HG03103 (cell line): Measurements from ENCODE around the gene TACR1.

Source experiments
- ATAC-seq: cut with Tn5 transposase; IDR thresholded peaks from one replicate; pipeline ENCODE4 v1.9.1; 2021; ENCODE audit warnings: low read depth; ENCODE audit not compliant: unreplicated experiment

The TACR1 gene

GRCh38 chr2:75055142-75055819 lies 144.0 kb downstream of the TACR1 start:
- ATAC-seq, result no peak

GRCh38 chr2:75054296-75054695 lies 145.0 kb downstream of the TACR1 start:
- no peak for ATAC-seq

DNA sequence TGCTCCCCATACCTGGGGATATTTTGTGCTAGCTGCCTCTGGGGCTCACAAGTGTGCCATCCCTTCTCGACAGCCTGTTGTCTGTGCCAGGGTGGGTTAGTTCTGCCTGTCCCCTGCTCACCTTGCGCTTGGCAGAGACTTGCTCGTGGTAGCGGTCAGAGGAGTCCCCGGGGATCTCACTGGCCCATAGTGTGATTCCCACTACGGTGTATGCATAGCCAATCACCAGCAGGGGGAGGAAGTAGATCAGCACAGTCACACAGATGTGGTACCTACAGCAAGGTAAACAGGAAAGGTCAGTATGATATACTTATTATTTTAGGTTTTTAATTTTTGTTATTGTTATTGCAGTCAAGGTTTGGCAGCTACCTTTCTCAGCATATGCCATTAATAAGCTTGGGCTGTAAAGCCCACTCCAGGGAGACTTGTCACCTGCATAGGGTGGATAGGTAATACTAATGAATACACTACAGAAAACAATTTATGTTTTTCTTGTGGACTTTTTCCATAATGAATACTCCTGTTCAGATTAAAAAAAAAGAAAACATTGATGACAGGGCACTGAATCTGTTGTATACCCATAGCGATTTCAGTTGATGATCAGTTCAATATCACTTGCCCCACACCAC lies 145.7 kb downstream of the TACR1 start:
- ATAC-seq, result peak; percentile 78

- ATAC-seq, result no peak
Measured at GRCh38 chr2:75047992-75048625, 151.2 kb downstream of the TACR1 start.

DNA sequence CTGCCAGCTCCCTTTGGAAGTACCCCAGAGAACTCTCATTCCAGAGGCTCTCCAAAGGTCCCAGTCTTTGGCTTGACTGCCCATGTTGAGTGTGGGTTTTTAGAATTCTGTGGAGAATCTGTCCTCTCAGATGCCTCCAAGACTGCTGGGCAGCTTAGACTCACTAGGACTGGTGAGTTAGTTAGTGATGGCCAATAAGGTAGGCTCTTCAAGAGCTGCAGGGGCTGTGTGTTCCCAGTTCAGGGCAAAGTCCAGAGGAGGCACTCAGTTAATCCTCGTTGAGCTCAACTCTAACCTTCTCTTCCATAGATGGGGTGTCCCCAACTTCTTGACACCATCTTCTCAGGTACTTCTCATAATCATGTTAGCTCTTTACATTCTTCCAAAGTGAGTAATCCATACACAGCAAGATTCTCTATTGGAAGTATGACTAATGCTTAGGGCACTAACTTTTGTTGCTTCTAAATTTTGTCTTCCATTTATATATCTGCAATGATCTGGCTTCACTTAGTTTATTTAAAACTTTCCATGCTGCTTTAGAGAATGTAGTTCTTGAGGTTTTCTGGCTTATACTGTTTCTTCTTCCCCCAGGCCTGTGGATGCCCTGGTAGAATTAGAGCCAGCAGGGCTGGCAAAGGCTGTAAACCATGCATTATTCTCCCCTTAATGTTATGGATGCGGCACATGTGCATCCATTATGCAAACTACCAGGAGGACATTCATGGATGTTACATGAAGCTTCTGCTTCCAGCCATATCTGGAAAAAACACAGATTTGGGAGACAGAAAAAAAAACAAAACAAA lies 151.9 kb downstream of the TACR1 start:
- no peak for ATAC-seq

- no peak for ATAC-seq
Measured at GRCh38 chr2:75045526-75046050, 153.7 kb downstream of the TACR1 start.

- ATAC-seq, result no peak
Measured at GRCh38 chr2:75044291-75044690, 155.0 kb downstream of the TACR1 start.

DNA sequence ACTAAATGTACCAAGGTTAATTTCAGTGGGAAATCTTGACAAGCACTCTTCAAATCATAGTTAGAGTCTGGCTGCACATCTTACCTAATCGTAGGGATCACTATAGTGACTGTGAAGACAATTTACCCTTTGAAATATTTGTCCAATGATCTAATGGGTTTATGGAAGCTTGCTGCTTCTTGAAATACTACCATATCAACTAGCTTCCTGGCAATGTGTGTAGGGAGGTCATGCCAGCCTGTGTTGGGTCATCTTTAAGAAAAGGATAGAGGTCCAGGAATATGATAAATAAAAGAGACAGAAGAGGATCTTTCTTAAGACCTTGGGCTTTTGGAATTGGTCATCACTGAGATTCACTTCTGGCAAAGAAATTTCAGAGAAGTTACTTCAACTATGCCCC lies 156.5 kb downstream of the TACR1 start:
- no peak for ATAC-seq

- no peak for ATAC-seq
Measured at GRCh38 chr2:75041731-75042600, 157.4 kb downstream of the TACR1 start.

DNA sequence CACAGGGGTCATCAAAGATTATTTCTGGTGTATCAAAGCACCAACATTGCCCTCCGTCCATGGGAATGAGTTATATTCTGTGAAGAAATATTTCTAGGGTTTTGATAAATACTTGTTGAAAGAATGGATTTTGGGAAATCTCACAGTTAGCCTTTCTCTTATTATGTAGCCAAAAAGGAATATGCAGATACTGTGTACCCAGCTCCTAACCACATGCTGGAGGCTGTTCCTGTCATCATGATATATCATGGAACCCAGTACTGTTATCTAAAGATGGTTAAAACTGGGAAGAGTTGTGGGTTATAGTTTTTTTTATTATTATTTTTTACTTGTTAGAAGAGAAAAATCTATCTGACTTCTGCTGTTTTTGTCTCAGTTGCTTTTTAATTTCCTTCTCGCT lies 158.1 kb downstream of the TACR1 start:
- no peak for ATAC-seq

GRCh38 chr2:75035444-75036353 lies 163.6 kb downstream of the TACR1 start:
- ATAC-seq, result no peak

DNA sequence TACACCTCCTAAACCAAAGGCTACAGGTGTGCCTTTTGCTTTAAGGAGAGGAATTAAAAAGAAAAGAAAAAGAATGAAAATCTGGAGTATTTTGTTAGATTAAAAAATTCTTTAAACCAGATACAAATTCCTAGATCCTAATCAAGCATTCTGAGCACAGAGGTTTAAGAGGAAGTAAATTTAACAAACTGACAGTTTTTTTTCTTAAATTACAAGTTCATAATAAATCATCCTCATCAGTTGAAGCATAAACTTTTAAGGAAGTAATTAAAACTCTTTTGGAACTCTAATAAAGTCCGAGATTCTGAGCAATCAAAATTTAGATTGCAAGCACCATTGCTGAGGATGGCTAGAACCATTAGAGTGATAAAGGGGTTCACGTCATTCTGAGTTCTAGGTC lies 165.8 kb downstream of the TACR1 start:
- ATAC-seq, result no peak

- ATAC-seq, result no peak
Measured at GRCh38 chr2:75031906-75032803, 167.2 kb downstream of the TACR1 start.

GRCh38 chr2:75031171-75031570 lies 168.1 kb downstream of the TACR1 start:
- ATAC-seq, result no peak

GRCh38 chr2:75030218-75031009 lies 168.9 kb downstream of the TACR1 start:
- ATAC-seq, result no peak

DNA sequence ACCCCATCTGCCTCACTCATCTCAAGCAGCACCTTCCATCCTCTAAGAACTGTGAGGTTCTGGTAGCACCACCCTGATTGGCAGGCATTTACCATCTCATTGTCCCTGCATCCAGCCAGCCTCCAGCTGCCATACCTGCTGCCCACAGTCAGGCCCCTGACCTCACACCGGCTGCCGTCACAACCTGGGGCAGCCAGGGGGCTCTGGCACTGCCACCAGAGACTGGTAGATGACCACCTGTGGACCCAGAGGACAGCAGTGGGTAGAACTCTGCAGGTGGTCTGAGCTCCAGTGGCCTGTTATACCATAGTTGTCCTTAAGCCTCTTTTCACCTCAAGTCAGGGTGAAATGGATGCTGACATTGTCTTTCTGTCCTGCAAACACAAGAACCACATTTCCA lies 171.4 kb downstream of the TACR1 start:
- no peak for ATAC-seq
